HG03060 (cell line): ENCODE data around the gene EPHB1.
"Not testable (repeated sequence)": the region's sequence is repeated elsewhere in the genome, so short reads cannot be mapped to it uniquely, and the experiment has no call there.

Experiments used
- ATAC-seq: cut with Tn5 transposase; IDR thresholded peaks from one replicate; pipeline ENCODE4 v1.9.1; 2021; ENCODE audit warnings: low read depth, moderate number of reproducible peaks; ENCODE audit not compliant: unreplicated experiment

Gene EPHB1

DNA sequence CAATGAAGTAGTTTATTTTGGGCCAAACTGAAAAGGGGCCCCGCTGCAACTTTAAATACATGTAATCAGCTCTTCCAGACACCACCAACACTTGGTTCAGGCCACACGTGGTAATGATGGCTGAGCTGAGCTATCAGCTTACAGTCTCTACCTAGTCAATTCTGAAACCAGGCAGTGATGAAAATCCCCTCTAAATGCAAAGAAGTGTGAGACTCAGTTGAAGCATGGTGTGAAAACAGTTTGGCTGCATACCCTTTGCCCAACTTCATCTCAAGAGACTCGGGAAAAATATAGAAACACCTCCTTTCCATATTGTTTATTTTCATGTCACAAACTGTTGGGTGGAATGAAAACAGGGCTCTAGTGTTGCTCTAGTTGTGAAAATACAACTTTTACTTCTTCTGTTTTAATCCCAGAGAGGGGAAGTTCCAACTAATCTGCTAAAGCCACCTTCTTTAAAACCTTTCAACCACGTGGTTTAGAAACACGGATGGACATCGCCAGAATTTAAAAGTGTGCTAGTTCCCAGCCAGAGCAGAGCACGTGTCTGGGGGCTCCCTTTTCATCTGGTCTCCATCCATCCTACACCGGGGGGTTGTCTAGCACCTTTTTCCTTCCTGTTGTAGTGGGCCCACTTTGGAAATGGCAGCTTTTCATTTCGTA lies 229.1 kb downstream of the EPHB1 start:
- no peak for ATAC-seq

- ATAC-seq = not testable (repeated sequence)
Observed at GRCh38 chr3:135030768-135031615, 235.9 kb downstream of the EPHB1 start.

DNA sequence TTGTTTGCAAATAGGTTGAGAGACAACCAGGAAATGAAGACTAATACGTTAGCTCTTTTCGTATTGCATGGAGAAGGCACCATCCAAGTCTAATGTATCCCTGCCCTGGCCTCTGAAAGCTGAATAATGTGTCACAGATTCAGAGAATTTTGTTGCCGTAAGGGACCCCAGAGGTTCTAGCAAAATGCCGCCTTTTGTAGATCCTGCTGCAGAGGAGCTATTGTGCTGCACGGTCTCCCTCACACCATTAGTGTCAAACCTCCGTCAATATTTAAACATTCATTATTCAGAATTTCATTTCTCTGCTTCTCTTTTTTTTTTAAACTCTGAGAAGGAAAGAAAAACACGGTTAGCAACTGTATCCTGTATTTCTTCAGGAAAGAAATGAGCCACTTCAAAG lies 238.7 kb downstream of the EPHB1 start:
- ATAC-seq = no peak

DNA sequence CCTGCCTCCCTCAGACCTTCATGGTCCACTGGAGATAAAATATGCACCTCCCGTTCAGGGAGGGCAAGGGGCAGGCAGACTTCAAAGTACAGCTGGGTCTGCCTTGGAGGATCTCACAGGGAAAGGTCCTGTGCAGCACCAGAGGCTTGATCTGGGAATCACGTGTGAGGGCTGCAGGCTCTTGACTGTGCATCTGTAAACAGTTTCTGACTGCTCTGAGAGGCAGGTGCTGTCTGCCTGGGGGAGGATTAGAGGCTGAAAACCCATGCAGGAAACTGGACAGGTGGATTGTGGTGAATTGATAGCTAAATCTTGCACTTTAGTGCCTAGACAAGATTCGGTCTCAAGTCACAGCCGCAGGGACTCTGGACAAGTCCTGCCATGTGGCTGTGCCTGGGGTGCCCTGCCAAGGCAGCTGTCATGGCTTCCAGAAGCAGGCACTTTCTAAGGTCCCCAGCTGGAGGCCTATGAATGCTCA lies 239.3 kb downstream of the EPHB1 start:
- no peak for ATAC-seq

- ATAC-seq = no peak
Observed at GRCh38 chr3:135034891-135035440, 239.9 kb downstream of the EPHB1 start.

GRCh38 chr3:135038186-135038585 lies 243.1 kb downstream of the EPHB1 start:
- no peak for ATAC-seq

DNA sequence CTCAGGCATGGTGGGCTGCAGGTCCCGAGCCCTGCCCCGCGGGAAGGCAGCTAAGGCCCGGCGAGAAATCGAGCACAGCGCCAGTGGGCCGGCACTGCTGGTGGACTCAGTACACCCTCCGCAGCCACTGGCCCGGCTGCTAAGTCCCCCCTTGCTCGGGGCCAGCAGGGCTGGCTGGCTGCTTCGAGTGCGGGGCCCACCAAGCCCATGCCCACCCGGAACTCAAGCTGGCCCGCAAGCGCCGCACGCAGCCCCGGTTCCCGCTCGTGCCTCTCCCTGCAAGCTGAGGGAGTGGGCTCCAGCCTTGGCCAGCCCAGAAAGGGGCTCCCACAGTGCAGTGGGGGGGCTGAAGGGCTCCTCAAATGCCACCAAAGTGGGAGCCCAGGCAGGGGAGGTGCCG lies 244.5 kb downstream of the EPHB1 start:
- ATAC-seq = not testable (repeated sequence)

DNA sequence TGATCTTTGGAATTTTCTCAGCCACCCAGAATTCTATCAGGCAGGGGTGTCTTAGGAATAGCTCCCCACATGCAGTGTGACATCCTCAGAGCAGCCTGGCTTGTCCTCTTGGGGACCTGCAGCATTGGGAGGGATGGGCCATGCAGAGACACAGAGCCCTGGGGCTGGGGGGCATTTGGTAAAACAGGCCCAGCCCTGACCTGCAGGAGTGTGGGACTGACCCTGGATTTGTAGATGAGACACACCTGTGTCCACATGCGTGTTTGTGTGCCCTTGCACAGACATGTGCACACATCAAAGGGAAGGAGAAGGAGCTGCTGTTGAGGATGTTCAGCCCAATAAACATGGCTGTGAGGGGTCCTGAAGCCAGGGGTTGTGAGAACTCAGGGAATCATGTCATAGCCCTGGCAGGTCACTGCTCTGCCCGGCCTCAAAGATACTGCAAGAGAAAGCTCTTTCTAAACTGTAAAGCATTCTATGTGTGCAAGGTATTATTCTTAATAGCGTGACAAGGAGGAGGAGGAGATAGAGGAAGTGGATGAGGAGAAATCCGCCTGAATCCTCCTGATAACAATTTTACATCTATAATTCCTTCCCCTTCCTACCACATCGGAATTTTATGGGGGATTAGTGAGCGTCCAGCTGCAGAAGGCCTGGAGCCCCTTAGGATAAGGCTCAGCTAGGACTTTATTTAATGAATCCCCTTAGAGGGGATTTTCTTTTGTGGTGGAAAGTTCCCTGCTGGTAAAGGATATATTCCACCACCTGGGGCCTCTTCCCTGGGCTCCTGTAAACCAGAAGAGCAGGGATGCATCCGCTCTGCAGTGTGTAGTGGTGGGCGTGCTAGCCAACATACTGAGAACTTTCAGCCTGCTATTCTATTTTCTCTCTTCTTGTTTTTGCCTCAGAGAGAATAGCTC lies 245.5 kb downstream of the EPHB1 start:
- ATAC-seq = no peak

- ATAC-seq = no peak
Observed at GRCh38 chr3:135041601-135042000, 246.5 kb downstream of the EPHB1 start.

GRCh38 chr3:135047061-135047460 lies 252.0 kb downstream of the EPHB1 start:
- ATAC-seq = no peak

DNA sequence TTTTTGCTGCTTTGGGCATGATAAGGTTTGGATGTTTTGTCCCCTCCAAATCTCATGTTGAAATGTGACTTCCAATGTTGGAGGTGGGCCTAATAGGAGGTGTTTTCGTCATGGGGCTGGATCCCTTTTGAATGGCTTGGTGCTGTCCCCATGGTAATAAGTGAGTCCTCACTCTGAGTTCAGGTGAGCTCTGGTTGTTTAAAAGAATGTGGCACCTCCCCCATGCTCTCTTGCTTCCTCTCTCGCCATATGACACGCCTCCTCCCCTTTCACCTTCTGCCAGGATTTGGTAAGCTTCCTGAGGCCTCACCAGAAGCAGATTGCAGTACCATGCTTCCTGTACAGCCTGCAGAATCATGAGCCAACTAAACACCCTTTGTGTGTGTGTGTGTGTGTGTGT lies 255.5 kb downstream of the EPHB1 start:
- no peak for ATAC-seq

- ATAC-seq = no peak
Observed at GRCh38 chr3:135051409-135051973, 256.4 kb downstream of the EPHB1 start.

DNA sequence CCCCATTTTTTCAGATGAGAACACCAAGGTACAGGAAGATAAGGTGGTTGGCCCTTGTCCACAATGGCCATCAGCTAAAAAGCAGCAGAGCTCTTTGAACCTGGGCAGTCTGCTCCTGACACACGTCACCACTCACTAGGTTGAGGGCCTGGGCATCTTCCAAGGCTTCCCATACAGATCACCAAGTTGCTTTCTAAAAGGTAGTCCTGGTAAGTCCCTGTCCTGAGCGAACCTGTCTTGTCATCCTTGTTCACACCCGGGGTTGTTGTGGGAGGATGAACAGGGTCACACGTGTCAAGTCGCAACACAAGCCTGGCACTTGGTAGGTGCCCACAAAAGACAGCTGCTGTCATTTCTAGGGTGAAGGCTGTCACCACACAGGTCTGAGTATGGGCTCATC lies 260.4 kb downstream of the EPHB1 start:
- no peak for ATAC-seq

DNA sequence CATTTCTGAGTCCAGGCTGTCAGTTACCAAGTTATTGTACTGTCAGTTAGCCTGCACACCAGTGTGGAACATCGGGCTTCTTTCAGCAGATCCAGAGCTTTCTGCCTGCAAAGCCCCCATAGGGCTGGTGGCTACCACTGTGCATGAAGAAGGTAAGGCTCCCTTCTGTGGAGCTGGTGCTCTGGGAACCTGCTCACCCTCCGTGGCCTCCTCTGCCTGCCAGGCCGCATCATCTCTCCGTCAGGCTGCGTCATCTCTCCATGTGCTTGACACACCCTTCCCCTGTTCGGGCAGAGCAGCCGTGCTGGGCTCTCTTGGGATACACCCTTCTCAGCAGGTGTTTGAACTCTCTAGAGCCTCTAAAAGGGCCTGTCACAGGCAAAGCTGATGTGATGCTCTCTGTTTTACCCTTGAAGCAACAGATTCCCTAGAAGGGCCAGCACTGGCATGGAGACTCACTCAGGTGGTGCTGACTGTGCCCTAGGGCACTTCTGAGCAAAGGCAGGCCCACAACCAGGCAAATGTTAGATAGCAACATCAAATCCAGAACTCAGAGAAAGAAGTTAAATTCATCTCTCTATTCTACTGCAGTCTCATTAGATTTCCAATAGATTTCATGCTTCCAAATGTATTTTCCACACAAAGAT lies 261.1 kb downstream of the EPHB1 start:
- no peak for ATAC-seq

- no peak for ATAC-seq
Observed at GRCh38 chr3:135056733-135057310, 261.8 kb downstream of the EPHB1 start.

DNA sequence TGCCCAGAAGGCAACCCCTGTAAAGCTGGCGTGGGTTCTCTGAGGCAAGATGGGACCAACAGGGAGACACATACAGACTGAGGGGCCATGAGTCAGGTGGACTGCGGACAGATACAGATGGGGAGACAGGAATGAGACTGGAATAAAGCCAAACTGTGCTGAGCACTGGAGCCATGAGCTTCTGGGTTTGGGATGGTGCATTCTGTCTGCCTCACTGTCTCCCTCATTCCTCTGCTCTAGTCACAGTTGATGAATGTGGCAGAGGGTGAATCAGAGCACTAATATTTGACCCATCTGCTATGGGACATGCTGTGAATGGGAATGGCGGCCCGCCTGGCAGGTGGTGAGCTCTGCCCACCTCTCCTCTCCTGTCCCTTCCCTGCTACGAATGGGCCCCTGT lies 262.9 kb downstream of the EPHB1 start:
- no peak for ATAC-seq

DNA sequence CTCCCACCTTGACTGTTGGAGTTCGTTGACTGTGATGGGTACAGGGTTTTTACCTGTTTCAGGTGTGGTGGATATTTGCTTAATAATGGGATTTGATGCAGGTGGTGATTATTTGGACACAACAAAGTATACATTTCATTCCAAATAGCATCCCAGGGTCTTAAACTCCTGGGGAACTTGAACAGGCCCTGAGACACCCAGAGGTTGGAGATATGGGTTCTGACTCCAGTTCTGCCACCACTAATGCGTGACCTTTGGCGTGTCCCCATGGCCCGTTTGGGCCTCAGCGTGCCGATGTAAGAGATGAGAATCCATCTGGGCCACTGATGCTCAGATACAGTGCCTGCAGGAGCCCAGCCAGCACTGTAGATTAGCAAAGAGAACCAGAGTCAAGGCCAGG lies 264.5 kb downstream of the EPHB1 start:
- no peak for ATAC-seq

DNA sequence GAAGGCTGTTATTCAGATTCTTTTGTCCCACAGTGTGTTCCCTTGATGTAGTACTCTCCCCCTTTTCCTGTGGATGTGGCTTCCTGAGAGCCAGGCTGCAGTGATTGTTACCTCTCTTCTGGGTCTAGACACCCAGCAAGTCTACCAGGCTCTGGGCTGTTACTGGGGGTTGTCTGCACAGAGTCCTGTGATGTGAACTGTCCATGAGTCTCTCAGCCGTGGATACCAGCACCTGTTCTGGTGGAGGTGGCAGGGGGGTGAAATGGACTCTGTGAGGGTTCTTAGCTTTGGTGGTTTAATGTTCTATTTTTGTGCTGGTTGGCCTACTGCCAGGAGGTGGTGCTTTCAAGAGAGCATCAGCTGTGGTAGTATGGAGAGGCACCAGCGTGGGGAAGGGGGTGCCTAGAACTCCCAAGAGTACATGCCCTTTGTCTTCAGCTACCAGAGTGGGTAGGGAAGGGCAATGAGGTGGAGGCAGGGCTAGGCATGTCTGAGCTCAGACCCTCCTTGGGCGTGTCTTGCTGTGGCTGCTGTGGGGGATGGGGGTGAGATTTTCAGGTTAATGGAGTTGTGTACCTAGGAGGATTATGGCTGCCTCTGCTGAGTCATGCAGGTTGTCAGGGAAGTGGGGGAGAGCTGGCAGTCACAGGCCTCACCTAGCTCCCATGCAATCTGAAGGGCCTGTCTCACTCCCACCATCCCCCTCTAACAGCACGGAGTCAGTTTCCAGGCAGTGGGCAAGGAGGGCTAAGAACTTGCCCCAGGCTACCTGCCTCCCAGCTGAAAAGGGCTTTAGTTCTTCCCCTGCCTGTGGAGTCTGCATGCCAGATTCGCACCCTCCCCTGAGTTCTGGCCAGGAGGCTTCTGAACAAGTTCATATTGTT lies 272.0 kb downstream of the EPHB1 start:
- ATAC-seq = not testable (repeated sequence)
